GM12878 (cell line): ENCODE results near the gene HMG20B. TPM values are rescaled to one million over a fixed set of nuclear protein-coding genes. Genes with fewer than 3 reads are reported as not detected.

Source experiments
- ATAC-seq: fragments of 200-7000 bp; cut with Tn5 transposase; 3 replicates; pipeline ENCODE4 v1.9.1; 2020; ENCODE audit warnings: mild to moderate bottlenecking, moderate library complexity
- BruUV-seq: library from RNA; stranded (reverse); fragments of 400-500 nt; replicated peaks from 2 replicates; lab custom pipeline; 2021; lab: Mats Ljungman, UMichigan
- CTCF ChIA-PET: fragments of 300-600 bp; sonication (Branson Sonifier 250); formaldehyde crosslinking; extraction: SDS; loops from one replicate; lab custom pipeline; 2021; ENCODE audit warnings: inconsistent platforms; lab: Yijun Ruan, JAX
- POLR2A ChIA-PET: fragments of 350-600 bp; formaldehyde crosslinking; extraction: SDS; loops from one replicate; lab custom pipeline; 2021; ENCODE audit warnings: inconsistent platforms; lab: Charles Lee
- RAD21 ChIA-PET: fragments of 300-600 bp; sonication (Branson Sonifier 250); formaldehyde crosslinking; loops from one replicate; lab custom pipeline; 2023; ENCODE audit warnings: antibody characterized with exemption; ENCODE audit not compliant: unreplicated experiment; lab: Charles Lee
- SMC1A ChIA-PET: fragments of 300-600 bp; sonication (Branson Sonifier 250); formaldehyde crosslinking; loops from one replicate; lab custom pipeline; 2023; ENCODE audit not compliant: unreplicated experiment, uncharacterized antibody; lab: Charles Lee
- DNase-seq: peaks from one replicate; pipeline ENCODE4 v3.0.0-alpha.2; 2011; ENCODE audit warnings: low read depth, low spot score
- FAIRE-seq: peaks from 3 replicates; lab custom pipeline; 2011; peaks lifted over from hg19 to GRCh38; lab: Jason Lieb, UNC
- H2AFZ ChIP-seq: 2 replicates; pipeline ENCODE4 v1.6.0; 2011; ENCODE audit warnings: low read depth, low read length, control low read depth; ENCODE audit not compliant: control insufficient read depth
- H3K27ac ChIP-seq: 2 replicates; pipeline ENCODE4 v1.5.1; 2011; ENCODE audit warnings: control low read depth; ENCODE audit not compliant: control insufficient read depth, insufficient read depth
- H3K27me3 ChIP-seq, 2 experiments: replicated peaks in 1 of 2; 2 replicates each; pipeline versions ENCODE4 v1.6.0 to v1.6.1; 2011; ENCODE audit warnings: low read length in 1 of 2; ENCODE audit not compliant: control insufficient read depth in 2 of 2, insufficient read depth in 2 of 2
- H3K36me3 ChIP-seq, 2 experiments: 2 replicates each; pipeline ENCODE4 v1.5.1; 2011; ENCODE audit warnings: low read length in 1 of 2; ENCODE audit not compliant: control insufficient read depth in 2 of 2, insufficient read depth in 2 of 2
- H3K4me1 ChIP-seq: 2 replicates; pipeline ENCODE4 v1.6.1; 2011; ENCODE audit warnings: mild to moderate bottlenecking, low read length, moderate library complexity, mixed read lengths; ENCODE audit not compliant: control insufficient read depth, insufficient read depth
- H3K4me2 ChIP-seq: 2 replicates; pipeline ENCODE4 v1.6.0; 2011; ENCODE audit warnings: control low read depth; ENCODE audit not compliant: control insufficient read depth, insufficient read depth
- H3K4me3 ChIP-seq: fragments of 200-600 bp; sonication (generic); 2 replicates; pipeline ENCODE4 v1.5.1; 2016
- H3K79me2 ChIP-seq: 2 replicates; pipeline ENCODE4 v1.6.0; 2011; ENCODE audit warnings: low read length; ENCODE audit not compliant: control insufficient read depth, insufficient read depth
- H3K9ac ChIP-seq: 2 replicates; pipeline ENCODE4 v1.8.0; 2011; ENCODE audit warnings: low read length, control low read depth, mixed read lengths; ENCODE audit not compliant: control insufficient read depth, insufficient read depth
- H3K9me3 ChIP-seq: replicated peaks from 3 replicates; pipeline ENCODE4 v1.5.1; 2011; ENCODE audit warnings: mild to moderate bottlenecking, low read length; ENCODE audit not compliant: control insufficient read depth, insufficient read depth
- H4K20me1 ChIP-seq: 2 replicates; pipeline ENCODE4 v1.6.0; 2011; ENCODE audit not compliant: control insufficient read depth, insufficient read depth
- CEBPZ ChIP-seq: fragments of 150-350 bp; IDR thresholded peaks from 2 replicates; pipeline ENCODE4 v1.6.1; 2016; ENCODE audit warnings: low read depth, low read length
- CHD4 ChIP-seq: fragments of 200-600 bp; sonication (generic); IDR thresholded peaks from 2 replicates; pipeline ENCODE4 v1.6.1; 2016; ENCODE audit warnings: mild to moderate bottlenecking
- EED ChIP-seq: sonication (generic); IDR thresholded peaks from 2 replicates; pipeline ENCODE4 v1.6.1; 2016; ENCODE audit warnings: antibody characterized with exemption, low read depth
- EP300 ChIP-seq, 2 experiments: fragments of 150-350 bp in 1 of 2; IDR thresholded peaks; 2 replicates each; pipeline ENCODE4 v1.6.1; 2011 to 2012; ENCODE audit warnings: low read depth in 2 of 2, low read length in 2 of 2, borderline replicate concordance in 1 of 2, improper control_type of control experiment in 1 of 2, inconsistent platforms in 1 of 2; ENCODE audit not compliant: control insufficient read depth in 1 of 2
- FOS ChIP-seq: IDR thresholded peaks from 3 replicates; pipeline ENCODE4 v1.6.1; 2011; ENCODE audit warnings: borderline replicate concordance; ENCODE audit not compliant: insufficient read length; ENCODE audit errors: extremely low read depth
- FOXK2 ChIP-seq: fragments of 450-650 bp; IDR thresholded peaks from 2 replicates; pipeline ENCODE4 v1.6.1; 2017; ENCODE audit warnings: mild to moderate bottlenecking, moderate library complexity
- IRF4 ChIP-seq: IDR thresholded peaks from 2 replicates; pipeline ENCODE4 v1.6.1; 2011; ENCODE audit warnings: low read depth, low read length
- MEF2A ChIP-seq: IDR thresholded peaks from 2 replicates; pipeline ENCODE4 v1.6.1; 2011; ENCODE audit warnings: low read depth, mild to moderate bottlenecking, low read length, moderate library complexity; ENCODE audit not compliant: insufficient read depth
- PBX3 ChIP-seq: IDR thresholded peaks from 2 replicates; pipeline ENCODE4 v1.6.1; 2011; ENCODE audit warnings: mild to moderate bottlenecking, low read depth, low read length, moderate library complexity; ENCODE audit not compliant: insufficient replicate concordance
- POLR2A ChIP-seq: IDR thresholded peaks from 2 replicates; pipeline ENCODE4 v1.6.1; 2011; ENCODE audit warnings: low read depth, mild to moderate bottlenecking, low read length
- SKIL ChIP-seq: fragments of 450-650 bp; IDR thresholded peaks from 2 replicates; pipeline ENCODE4 v1.6.1; 2017; ENCODE audit warnings: mild to moderate bottlenecking, low read depth, inconsistent platforms; ENCODE audit not compliant: poor library complexity, severe bottlenecking
- SUZ12 ChIP-seq: fragments of 200-600 bp; sonication (generic); IDR thresholded peaks from one replicate; pipeline ENCODE4 v1.6.1; 2018; ENCODE audit warnings: antibody characterized with exemption, mild to moderate bottlenecking; ENCODE audit not compliant: unreplicated experiment
- TCF12 ChIP-seq: IDR thresholded peaks from 2 replicates; pipeline ENCODE4 v1.6.1; 2011; ENCODE audit warnings: low read depth, mild to moderate bottlenecking, low read length
- ZNF207 ChIP-seq: fragments of 450-650 bp; IDR thresholded peaks from 2 replicates; pipeline ENCODE4 v1.6.1; 2014; ENCODE audit warnings: antibody characterized with exemption, mild to moderate bottlenecking, borderline replicate concordance
- ZNF687 ChIP-seq: fragments of 450-650 bp; IDR thresholded peaks from 2 replicates; pipeline ENCODE4 v1.6.1; 2017; ENCODE audit warnings: mild to moderate bottlenecking, moderate library complexity
- WGBS: methylation state at CpG from one replicate; pipeline ENCODE4 v1.1.6; 2016; ENCODE audit warnings: low lambda C conversion rate; ENCODE audit not compliant: insufficient replicate concordance, insufficient coverage; ENCODE audit errors: missing lambda C conversion rate; 5-methylcytosine and 5-hydroxymethylcytosine counted together
- in situ Hi-C: fragments of 300-500 bp; cut with MboI; formaldehyde crosslinking; loops from 9 replicates; pipeline ENCODE4 v1.14.3; 2018; ENCODE audit warnings: mixed read lengths
- intact Hi-C: fragments of 100-400 bp; cut with micrococcal nuclease; formaldehyde crosslinking; loops from one replicate; pipeline ENCODE4 v1.14.2; 2022; ENCODE audit not compliant: unreplicated experiment
- polyA plus RNA-seq, 11 experiments: library from polyadenylated mRNA; depleted of rRNA in 4 of 11; unstranded in 6 of 11; stranded (reverse) in 5 of 11; fragments of >200 nt; fragmentation: Nextera tagmentation in 4 of 11; fragmentation: Illumina TruSeq in 1 of 11; extraction: Ambion mirVana in 4 of 11; extraction: Trizol in 1 of 11; gene quantifications; 1 replicate in 1 of 11; 2 replicates in 10 of 11; pipeline versions ENCODE4 v1.2.1 to v1.2.3, GENCODE V29; 2011 to 2016; ENCODE audit warnings: inconsistent platforms in 2 of 11, missing spikeins in 2 of 11, low read depth in 1 of 11
- total RNA-seq, 4 experiments: library from RNA; depleted of rRNA in 3 of 4; stranded (reverse); fragments of >200 nt in 3 of 4; fragmentation: Illumina TruSeq in 1 of 4; extraction: Trizol in 1 of 4; gene quantifications; 2 replicates each; pipeline versions ENCODE4 v1.2.1 to v1.2.3, GENCODE V29; 2013 to 2021

Gene HMG20B
- total and polyA plus RNA-seq, 10 of the 15 experiments (the other 5 are each of a cell fraction or from before 2014, with no cell fraction given): 0.37 to 92.7 (median 47.0) TPM

GRCh38 chr19:3544058-3544376, 28.7 kb upstream of the HMG20B start:
- Histone ChIP-seq H3K79me2 (no peaks in the 10 kb centered on the region), H2AFZ (no peak overlapping the region), H3K36me3 (peaks cover 2 to 7% of the 10 kb centered on the region in 2 experiments; a peak in 3 of 4 replicates), H4K20me1 (no peaks in the 10 kb centered on the region), H3K9ac (no peak overlapping the region), H3K4me3 (no peak overlapping the region), H3K9me3 (no peaks in the 10 kb centered on the region), H3K27ac (no peak overlapping the region), H3K4me2 (no peak overlapping the region), H3K4me1 (no peaks in the 10 kb centered on the region), H3K27me3 (no peaks in the 10 kb centered on the region)
- POLR2A ChIA-PET: no interaction called here
- BruUV-seq: no TSS peak
- intact Hi-C loops: no loop called here
- no peak for FAIRE-seq
- WGBS: 89% methylated on average over 9 of the region's 9 CpGs
- no peak for ATAC-seq
- SMC1A ChIA-PET: no interaction called here
- RAD21 ChIA-PET: no interaction called here
- no peak for TF ChIP-seq CHD4
- TF ChIP-seq SUZ12: no peak
- no peak for TF ChIP-seq IRF4
- no peak for TF ChIP-seq ZNF207
- no peak for TF ChIP-seq FOXK2
- TF ChIP-seq SKIL: no peak
- no peak for TF ChIP-seq EED
- TF ChIP-seq POLR2A: no peak
- no peak for TF ChIP-seq TCF12
- no peak for TF ChIP-seq MEF2A
- TF ChIP-seq FOS: no peak
- no peak for TF ChIP-seq ZNF687
- TF ChIP-seq EP300 (IDR thresholded peaks at IDR 0.05; ENCODE audit: borderline replicate concordance in 1 of 2, control insufficient read depth in 1 of 2, low read depth in 2 of 2, low read length in 2 of 2): no peak
- TF ChIP-seq CEBPZ: no peak
- TF ChIP-seq PBX3: no peak
- CTCF ChIA-PET: interaction anchor here (1.5 kb wide), 1 partner anchor 27 kb away, joined by 6 read pairs; no protein-coding TSS in a partner anchor
- no peak for DNase-seq
- in situ Hi-C loops: no loop called here
